Measurements from ENCODE around the gene IL17REL. TPM values are rescaled to one million over a fixed set of nuclear protein-coding genes. Genes with fewer than 3 reads are reported as not detected.
A peak's percentile ranks its signal among the peaks of the same experiment; 100 is the strongest.

Gene IL17REL
- total and polyA plus RNA-seq, 2 of the 13 experiments (the other 11 are each of a cell fraction or from before 2014, with no cell fraction given): not detected

DNA sequence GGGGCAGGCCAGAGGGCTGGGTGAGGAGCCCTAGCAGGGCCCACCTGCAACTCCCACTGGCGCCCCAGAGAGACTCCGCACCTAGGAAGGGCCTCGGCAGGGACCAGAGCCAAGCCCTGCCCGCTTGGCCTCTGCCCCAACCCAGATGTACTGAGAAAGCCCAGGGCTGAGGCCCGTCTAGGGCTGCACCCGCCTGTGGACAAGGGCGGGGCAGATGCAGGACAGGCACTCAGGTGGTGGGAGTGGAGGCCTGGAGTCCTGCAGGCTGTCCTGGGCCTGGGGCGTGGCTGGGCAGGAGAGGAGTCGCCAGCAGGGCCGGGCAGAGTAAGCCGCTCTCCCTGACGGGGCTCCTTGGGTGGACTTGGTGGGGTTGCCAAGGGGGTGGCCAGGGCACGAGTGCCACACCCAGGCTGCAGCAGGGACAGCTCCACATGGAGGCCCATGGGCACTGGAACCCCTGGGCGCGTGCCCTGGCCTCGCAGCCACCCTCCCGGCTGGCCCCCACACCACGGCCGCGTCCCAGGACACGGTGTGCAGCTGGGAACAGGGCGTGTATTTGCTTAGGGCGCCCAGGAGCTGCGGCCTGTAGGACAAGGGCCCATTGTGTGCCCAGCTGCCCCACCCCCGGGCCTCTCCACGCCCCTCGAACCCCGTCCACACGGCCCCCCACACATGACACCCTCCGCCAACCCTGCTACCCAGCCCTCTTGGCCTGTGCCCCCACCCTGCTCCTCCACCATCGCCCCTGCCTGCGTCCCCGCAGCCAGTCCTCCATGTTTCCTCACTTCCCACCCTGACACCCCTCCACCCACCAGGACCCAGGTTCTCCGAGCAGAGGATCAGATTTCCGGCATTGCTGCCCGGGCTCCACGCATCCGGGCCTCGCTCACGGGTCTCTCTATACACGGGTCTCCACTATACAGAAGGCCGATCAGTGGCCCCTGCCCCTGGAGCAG, 63.3 kb downstream of the IL17REL start (continued):
- TF ChIP-seq KIAA2018 (CRISPR knock-in tag; IDR thresholded peaks at IDR 0.05; ENCODE audit: borderline replicate concordance) (no peak), ZNF235 (CRISPR knock-in tag; IDR thresholded peaks at IDR 0.05; ENCODE audit: borderline replicate concordance) (no peak), TOE1 (CRISPR knock-in tag; IDR thresholded peaks at IDR 0.05) (no peak), NRL (CRISPR knock-in tag; IDR thresholded peaks at IDR 0.05; ENCODE audit: borderline replicate concordance) (peak; percentile 82; the same call in 1 of the 2 replicates), BCLAF1 (IDR thresholded peaks at IDR 0.05) (no peak), ZNF160 (CRISPR knock-in tag; IDR thresholded peaks at IDR 0.05) (no peak; the same call in 1 of the 2 replicates), ARNT (IDR thresholded peaks at IDR 0.05) (no peak), ZNF737 (CRISPR knock-in tag; IDR thresholded peaks at IDR 0.05; ENCODE audit: borderline replicate concordance) (no peak), GRHL1 (CRISPR knock-in tag; conservative IDR thresholded peaks at IDR 0.05) (no peak), SIN3A (IDR thresholded peaks at IDR 0.05; ENCODE audit: borderline replicate concordance, low read depth, low read length) (peak; percentile 75; the same call in 1 of the 2 replicates), SCMH1 (CRISPR knock-in tag; IDR thresholded peaks at IDR 0.05; ENCODE audit: borderline replicate concordance) (no peak), ZNF552 (CRISPR knock-in tag; IDR thresholded peaks at IDR 0.05; ENCODE audit: borderline replicate concordance) (no peak; the same call in 1 of the 2 replicates), ZNF275 (CRISPR knock-in tag; IDR thresholded peaks at IDR 0.05; ENCODE audit: borderline replicate concordance) (peak; percentile 71; the same call in 1 of the 2 replicates)

Measured in HepG2 (cell line).